Colon (tissue), 2 donors: ENCODE results near the gene DDR2.

Source experiments
- FAIRE-seq: peaks from 2 replicates; lab custom pipeline; 2012; peaks lifted over from hg19 to GRCh38; lab: Jason Lieb, UNC
- donor health status: control.
- donor health status: control.

The DDR2 gene

GRCh38 chr1:162699366-162699765 lies 67.1 kb downstream of the DDR2 start:
- no peak for FAIRE-seq

- no peak for FAIRE-seq
Measured at GRCh38 chr1:162700131-162700530, 67.9 kb downstream of the DDR2 start.

GRCh38 chr1:162701286-162701685 lies 69.0 kb downstream of the DDR2 start:
- FAIRE-seq, result no peak

GRCh38 chr1:162702628-162703027 lies 70.4 kb downstream of the DDR2 start:
- FAIRE-seq, result no peak

- no peak for FAIRE-seq
Measured at GRCh38 chr1:162703708-162704107, 71.4 kb downstream of the DDR2 start.

GRCh38 chr1:162704673-162705424 lies 72.6 kb downstream of the DDR2 start:
- FAIRE-seq, result no peak

GRCh38 chr1:162706003-162706402 lies 73.7 kb downstream of the DDR2 start:
- no peak for FAIRE-seq

- FAIRE-seq, result no peak
Measured at GRCh38 chr1:162706606-162707005, 74.3 kb downstream of the DDR2 start.

- no peak for FAIRE-seq
Measured at GRCh38 chr1:162708286-162708685, 76.0 kb downstream of the DDR2 start.

- FAIRE-seq, result no peak
Measured at GRCh38 chr1:162709132-162709860, 77.0 kb downstream of the DDR2 start.

GRCh38 chr1:162709870-162710269 lies 77.6 kb downstream of the DDR2 start:
- FAIRE-seq, result no peak

- FAIRE-seq, result no peak
Measured at GRCh38 chr1:162710345-162710744, 78.1 kb downstream of the DDR2 start.

GRCh38 chr1:162710780-162711465 lies 78.7 kb downstream of the DDR2 start:
- no peak for FAIRE-seq

- FAIRE-seq, result no peak
Measured at GRCh38 chr1:162712317-162713029, 80.2 kb downstream of the DDR2 start.

GRCh38 chr1:162716123-162716522 lies 83.9 kb downstream of the DDR2 start:
- no peak for FAIRE-seq

- no peak for FAIRE-seq
Measured at GRCh38 chr1:162716552-162716951, 84.3 kb downstream of the DDR2 start.

GRCh38 chr1:162717548-162718184 lies 85.4 kb downstream of the DDR2 start:
- FAIRE-seq, result no peak

GRCh38 chr1:162719678-162720077 lies 87.4 kb downstream of the DDR2 start:
- no peak for FAIRE-seq

- no peak for FAIRE-seq
Measured at GRCh38 chr1:162720996-162721395, 88.7 kb downstream of the DDR2 start.

GRCh38 chr1:162721471-162721870 lies 89.2 kb downstream of the DDR2 start:
- FAIRE-seq, result no peak

- FAIRE-seq, result no peak
Measured at GRCh38 chr1:162722036-162722435, 89.8 kb downstream of the DDR2 start.

GRCh38 chr1:162724583-162725120 lies 92.4 kb downstream of the DDR2 start:
- FAIRE-seq, result no peak
